ENCODE results near the gene NARS2.

Gene NARS2

DNA sequence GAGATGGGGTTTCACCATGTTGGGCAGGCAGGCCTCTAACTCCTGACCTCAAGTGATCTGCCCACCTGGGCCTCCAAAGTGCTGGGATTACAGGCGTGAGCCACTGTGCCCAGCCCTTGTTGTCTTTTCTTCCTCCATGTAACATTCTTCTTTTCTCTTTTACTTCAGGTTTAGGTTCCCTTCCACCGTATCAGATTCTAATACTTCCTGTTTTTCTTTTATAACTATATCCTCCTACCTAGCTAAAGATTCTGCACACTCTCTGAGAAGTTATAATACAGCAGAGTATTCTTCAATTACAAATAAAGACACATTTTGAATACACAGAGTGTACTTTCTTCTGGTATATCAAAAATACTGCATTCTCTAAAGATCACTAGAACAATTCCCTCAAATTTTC is 123.8 kb downstream of the NARS2 start:
- H3K36me3 ChIP-seq (ENCODE audit: control insufficient read depth, insufficient read depth, low read length) = no peaks in the 10 kb centered on the region
- no peak overlapping the region for H3K9ac ChIP-seq (ENCODE audit: low read depth, low read length)
- H3K4me1 ChIP-seq (ENCODE audit: control insufficient read depth, insufficient read depth, low read length) = no peaks in the 10 kb centered on the region
- no peak overlapping the region for H3K4me3 ChIP-seq (ENCODE audit: low read depth, low read length)
- no peaks in the 10 kb centered on the region for H3K27me3 ChIP-seq (ENCODE audit: control insufficient read depth, insufficient read depth, low read length)
- H3K9me3 ChIP-seq (ENCODE audit: control insufficient read depth, insufficient read depth, low read length) = no peaks in the 10 kb centered on the region

- H3K4me3 ChIP-seq (ENCODE audit: low read depth, low read length) = no peak overlapping the region
- no peak overlapping the region for H3K9ac ChIP-seq (ENCODE audit: low read depth, low read length)
- no peaks in the 10 kb centered on the region for H3K36me3 ChIP-seq (ENCODE audit: control insufficient read depth, insufficient read depth, low read length)
- H3K9me3 ChIP-seq (ENCODE audit: control insufficient read depth, insufficient read depth, low read length) = no peaks in the 10 kb centered on the region
- H3K27me3 ChIP-seq (ENCODE audit: control insufficient read depth, insufficient read depth, low read length) = no peaks in the 10 kb centered on the region
- no peaks in the 10 kb centered on the region for H3K4me1 ChIP-seq (ENCODE audit: control insufficient read depth, insufficient read depth, low read length)
These were observed 124.8 kb downstream of the NARS2 start for GRCh38 chr11:78449866-78450265.

DNA sequence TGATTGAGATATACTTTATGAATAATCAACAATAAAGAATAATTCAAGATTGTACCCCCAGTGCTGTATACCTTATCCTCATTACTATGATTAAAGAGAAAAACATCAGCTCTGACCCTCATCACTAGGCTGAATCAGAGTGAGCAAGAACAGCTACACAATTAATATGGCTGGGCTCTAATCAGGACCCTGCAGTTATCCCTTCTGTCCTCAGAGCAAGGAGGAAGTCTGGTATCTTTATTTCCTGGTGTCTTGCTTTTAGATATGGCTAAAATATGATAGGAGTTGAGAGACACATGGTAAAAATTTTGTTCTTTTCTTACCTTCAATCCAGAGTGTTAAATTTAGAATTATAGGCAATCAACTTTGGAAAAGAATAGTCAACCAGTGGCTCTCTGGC is 128.5 kb downstream of the NARS2 start:
- Histone ChIP-seq H3K27me3 (ENCODE audit: control insufficient read depth, insufficient read depth, low read length) (no peaks in the 10 kb centered on the region), H3K4me3 (ENCODE audit: low read depth, low read length) (no peak overlapping the region), H3K36me3 (ENCODE audit: control insufficient read depth, insufficient read depth, low read length) (no peaks in the 10 kb centered on the region), H3K4me1 (ENCODE audit: control insufficient read depth, insufficient read depth, low read length) (no peaks in the 10 kb centered on the region), H3K9ac (ENCODE audit: low read depth, low read length) (no peak overlapping the region), H3K9me3 (ENCODE audit: control insufficient read depth, insufficient read depth, low read length) (no peaks in the 10 kb centered on the region)

- Histone ChIP-seq H3K36me3 (ENCODE audit: control insufficient read depth, insufficient read depth, low read length) (no peaks in the 10 kb centered on the region), H3K27me3 (ENCODE audit: control insufficient read depth, insufficient read depth, low read length) (no peaks in the 10 kb centered on the region), H3K4me3 (ENCODE audit: low read depth, low read length) (no peak overlapping the region), H3K9ac (ENCODE audit: low read depth, low read length) (no peak overlapping the region), H3K4me1 (ENCODE audit: control insufficient read depth, insufficient read depth, low read length) (no peaks in the 10 kb centered on the region), H3K9me3 (ENCODE audit: control insufficient read depth, insufficient read depth, low read length) (no peaks in the 10 kb centered on the region)
These were observed 129.9 kb downstream of the NARS2 start for GRCh38 chr11:78444726-78445125.

DNA sequence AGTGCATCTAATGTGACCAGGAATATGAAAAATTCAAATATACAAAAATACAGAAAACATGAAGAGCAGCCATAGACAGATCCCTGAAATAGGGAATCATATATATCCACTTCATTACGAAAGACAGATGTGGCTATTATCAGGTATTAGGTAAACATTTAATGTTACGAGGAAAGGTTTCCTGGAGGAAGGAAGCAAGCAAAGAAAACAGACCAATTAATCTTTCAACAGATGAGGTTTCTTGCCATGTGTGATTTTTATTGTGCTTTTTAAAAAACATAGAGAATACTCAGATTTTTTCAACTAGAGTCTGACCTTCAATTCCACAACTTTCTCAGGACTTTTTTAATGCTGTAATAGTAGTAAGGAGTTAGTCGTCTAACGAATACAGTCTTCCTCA is 132.7 kb downstream of the NARS2 start:
- H3K4me3 ChIP-seq (ENCODE audit: low read depth, low read length) = no peak overlapping the region
- no peaks in the 10 kb centered on the region for H3K9me3 ChIP-seq (ENCODE audit: control insufficient read depth, insufficient read depth, low read length)
- no peaks in the 10 kb centered on the region for H3K27me3 ChIP-seq (ENCODE audit: control insufficient read depth, insufficient read depth, low read length)
- no peaks in the 10 kb centered on the region for H3K36me3 ChIP-seq (ENCODE audit: control insufficient read depth, insufficient read depth, low read length)
- H3K4me1 ChIP-seq (ENCODE audit: control insufficient read depth, insufficient read depth, low read length) = no peaks in the 10 kb centered on the region
- H3K9ac ChIP-seq (ENCODE audit: low read depth, low read length) = no peak overlapping the region

- no peak overlapping the region for H3K4me3 ChIP-seq (ENCODE audit: low read depth, low read length)
- no peak overlapping the region for H3K9ac ChIP-seq (ENCODE audit: low read depth, low read length)
- H3K36me3 ChIP-seq (ENCODE audit: control insufficient read depth, insufficient read depth, low read length) = no peaks in the 10 kb centered on the region
- H3K27me3 ChIP-seq (ENCODE audit: control insufficient read depth, insufficient read depth, low read length) = no peaks in the 10 kb centered on the region
- no peaks in the 10 kb centered on the region for H3K9me3 ChIP-seq (ENCODE audit: control insufficient read depth, insufficient read depth, low read length)
- H3K4me1 ChIP-seq (ENCODE audit: control insufficient read depth, insufficient read depth, low read length) = no peaks in the 10 kb centered on the region
These were observed 136.2 kb downstream of the NARS2 start for GRCh38 chr11:78438298-78438975.

DNA sequence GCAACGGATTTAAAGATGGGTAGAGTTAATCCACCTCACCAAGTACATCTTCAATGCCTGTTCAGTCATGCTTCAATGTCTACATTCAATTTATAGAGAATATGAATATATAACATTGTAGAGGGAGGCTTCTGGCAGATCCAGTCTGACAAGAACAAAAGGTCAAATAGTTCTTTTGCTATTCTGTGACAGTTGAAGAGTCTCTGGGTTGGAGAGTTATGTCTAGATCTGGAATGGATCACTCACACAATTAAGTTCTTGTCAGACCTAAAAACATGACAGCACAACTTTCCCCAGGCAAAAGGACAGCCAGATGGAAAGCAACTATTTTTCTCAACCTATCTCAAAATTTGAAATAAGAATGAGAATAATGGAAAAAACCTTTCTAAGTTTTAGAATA is 141.7 kb downstream of the NARS2 start:
- Histone ChIP-seq H3K9me3 (ENCODE audit: control insufficient read depth, insufficient read depth, low read length) (no peaks in the 10 kb centered on the region), H3K4me1 (ENCODE audit: control insufficient read depth, insufficient read depth, low read length) (no peaks in the 10 kb centered on the region), H3K9ac (ENCODE audit: low read depth, low read length) (no peak overlapping the region), H3K36me3 (ENCODE audit: control insufficient read depth, insufficient read depth, low read length) (no peaks in the 10 kb centered on the region), H3K27me3 (ENCODE audit: control insufficient read depth, insufficient read depth, low read length) (no peaks in the 10 kb centered on the region), H3K4me3 (ENCODE audit: low read depth, low read length) (no peak overlapping the region)

DNA sequence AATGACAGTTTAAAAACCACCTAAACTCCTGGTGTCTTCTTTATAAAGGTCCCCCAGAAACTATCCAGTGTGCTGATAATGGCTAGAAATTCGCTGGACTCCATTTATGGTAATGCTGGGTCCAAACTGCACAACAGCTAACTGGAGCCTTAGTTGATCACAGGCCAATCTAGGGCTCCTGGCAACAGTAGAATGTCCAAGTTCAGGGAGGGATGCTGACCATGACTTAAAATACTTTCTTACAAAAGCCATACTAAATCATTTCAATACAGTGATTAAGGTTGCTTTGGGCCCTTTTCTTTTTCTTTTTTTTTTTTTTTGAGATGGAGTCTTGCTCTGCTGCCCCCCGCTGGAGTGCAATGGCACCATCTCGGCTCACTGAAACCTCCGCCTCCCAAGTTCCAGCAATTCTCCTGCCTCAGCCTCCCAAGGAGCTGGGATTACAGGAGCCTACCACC is 142.6 kb downstream of the NARS2 start:
- Histone ChIP-seq H3K4me1 (ENCODE audit: control insufficient read depth, insufficient read depth, low read length) (no peaks in the 10 kb centered on the region), H3K36me3 (ENCODE audit: control insufficient read depth, insufficient read depth, low read length) (no peaks in the 10 kb centered on the region), H3K4me3 (ENCODE audit: low read depth, low read length) (no peak overlapping the region), H3K9ac (ENCODE audit: low read depth, low read length) (no peak overlapping the region), H3K9me3 (ENCODE audit: control insufficient read depth, insufficient read depth, low read length) (no peaks in the 10 kb centered on the region), H3K27me3 (ENCODE audit: control insufficient read depth, insufficient read depth, low read length) (no peaks in the 10 kb centered on the region)

GRCh38 chr11:78429660-78430059 is 145.0 kb downstream of the NARS2 start:
- Histone ChIP-seq H3K36me3 (ENCODE audit: control insufficient read depth, insufficient read depth, low read length) (no peaks in the 10 kb centered on the region), H3K9me3 (ENCODE audit: control insufficient read depth, insufficient read depth, low read length) (no peaks in the 10 kb centered on the region), H3K4me3 (ENCODE audit: low read depth, low read length) (no peak overlapping the region), H3K9ac (ENCODE audit: low read depth, low read length) (no peak overlapping the region), H3K27me3 (ENCODE audit: control insufficient read depth, insufficient read depth, low read length) (no peaks in the 10 kb centered on the region), H3K4me1 (ENCODE audit: control insufficient read depth, insufficient read depth, low read length) (no peaks in the 10 kb centered on the region)

- no peaks in the 10 kb centered on the region for H3K36me3 ChIP-seq (ENCODE audit: control insufficient read depth, insufficient read depth, low read length)
- H3K4me3 ChIP-seq (ENCODE audit: low read depth, low read length) = no peak overlapping the region
- H3K9ac ChIP-seq (ENCODE audit: low read depth, low read length) = no peak overlapping the region
- no peaks in the 10 kb centered on the region for H3K4me1 ChIP-seq (ENCODE audit: control insufficient read depth, insufficient read depth, low read length)
- H3K27me3 ChIP-seq (ENCODE audit: control insufficient read depth, insufficient read depth, low read length) = no peaks in the 10 kb centered on the region
- H3K9me3 ChIP-seq (ENCODE audit: control insufficient read depth, insufficient read depth, low read length) = no peaks in the 10 kb centered on the region
These were observed 145.5 kb downstream of the NARS2 start for GRCh38 chr11:78429209-78429608.

- no peaks in the 10 kb centered on the region for H3K36me3 ChIP-seq (ENCODE audit: control insufficient read depth, insufficient read depth, low read length)
- H3K4me1 ChIP-seq (ENCODE audit: control insufficient read depth, insufficient read depth, low read length) = no peaks in the 10 kb centered on the region
- H3K9me3 ChIP-seq (ENCODE audit: control insufficient read depth, insufficient read depth, low read length) = no peaks in the 10 kb centered on the region
- no peaks in the 10 kb centered on the region for H3K27me3 ChIP-seq (ENCODE audit: control insufficient read depth, insufficient read depth, low read length)
- no peak overlapping the region for H3K4me3 ChIP-seq (ENCODE audit: low read depth, low read length)
- no peak overlapping the region for H3K9ac ChIP-seq (ENCODE audit: low read depth, low read length)
These were observed 145.9 kb downstream of the NARS2 start for GRCh38 chr11:78428773-78429172.

DNA sequence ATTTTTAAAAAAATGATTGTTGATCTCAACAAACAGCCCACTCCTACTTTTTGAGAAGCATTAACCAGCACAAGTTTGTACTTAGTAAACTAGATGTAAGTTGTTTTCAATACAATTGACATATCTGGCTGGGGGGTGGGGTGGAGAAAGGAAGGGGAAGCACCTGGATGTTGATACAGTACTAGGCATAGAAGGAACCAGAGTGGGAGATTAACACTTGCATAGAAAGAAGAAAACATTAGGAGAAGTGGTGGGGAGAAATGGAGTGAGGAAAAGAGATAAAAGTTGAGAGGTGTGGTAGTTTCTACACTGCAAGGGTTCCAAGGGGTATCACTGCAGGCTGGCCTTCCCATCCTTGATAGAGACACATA is 146.4 kb downstream of the NARS2 start:
- Histone ChIP-seq H3K9me3 (ENCODE audit: control insufficient read depth, insufficient read depth, low read length) (no peaks in the 10 kb centered on the region), H3K4me1 (ENCODE audit: control insufficient read depth, insufficient read depth, low read length) (no peaks in the 10 kb centered on the region), H3K27me3 (ENCODE audit: control insufficient read depth, insufficient read depth, low read length) (no peaks in the 10 kb centered on the region), H3K9ac (ENCODE audit: low read depth, low read length) (no peak overlapping the region), H3K36me3 (ENCODE audit: control insufficient read depth, insufficient read depth, low read length) (no peaks in the 10 kb centered on the region), H3K4me3 (ENCODE audit: low read depth, low read length) (no peak overlapping the region)
